Stimulated activated CD4-positive, alpha-beta T cell treated with anti-CD3 and anti-CD28 coated beads, Interleukin-1b, Interleukin-23, amount 100 ng/mL, for 48 hours (primary cell): ENCODE results near the gene CTXN2.

Source experiments
- DNase-seq: peaks from one replicate; pipeline ENCODE4 v3.0.0-alpha.2; 2020

CTXN2 gene

GRCh38 chr15:48191574-48192225 is at the start of gene CTXN2:
TSS of gene CTXN2 (plus strand) at chr15:48191665. CDS start at chr15:48201301, 9,636 bp downstream.
- no peak for DNase-seq

GRCh38 chr15:48143856-48144255 is 47.6 kb upstream of the CTXN2 start:
- no peak for DNase-seq

- DNase-seq = no peak
These were observed 46.6 kb upstream of the CTXN2 start for GRCh38 chr15:48144889-48145288.

- no peak for DNase-seq
These were observed 45.5 kb upstream of the CTXN2 start for GRCh38 chr15:48145923-48146322.

- no peak for DNase-seq
These were observed 44.1 kb upstream of the CTXN2 start for GRCh38 chr15:48147358-48147757.

GRCh38 chr15:48149858-48150257 is 41.6 kb upstream of the CTXN2 start:
- no peak for DNase-seq

GRCh38 chr15:48153526-48153925 is 37.9 kb upstream of the CTXN2 start:
- DNase-seq = no peak

- no peak for DNase-seq
These were observed 22.8 kb upstream of the CTXN2 start for GRCh38 chr15:48168616-48169015.

- DNase-seq = no peak
These were observed 20.5 kb upstream of the CTXN2 start for GRCh38 chr15:48170981-48171380.

- DNase-seq = no peak
These were observed 16.3 kb upstream of the CTXN2 start for GRCh38 chr15:48175126-48175525.

- no peak for DNase-seq
These were observed 15.4 kb upstream of the CTXN2 start for GRCh38 chr15:48176112-48176511.

- DNase-seq = no peak
These were observed 14.5 kb upstream of the CTXN2 start for GRCh38 chr15:48176957-48177356.

- no peak for DNase-seq
These were observed 14.1 kb upstream of the CTXN2 start for GRCh38 chr15:48177383-48177765.

- peak; percentile 80 for DNase-seq
These were observed 13.5 kb upstream of the CTXN2 start, which contains the start of gene MYEF2 for GRCh38 chr15:48177766-48178647. TSS of gene MYEF2 (minus strand) at chr15:48178295. CDS start at chr15:48178237, 58 bp downstream.

- DNase-seq = no peak
These were observed 12.9 kb upstream of the CTXN2 start for GRCh38 chr15:48178648-48178931.

- no peak for DNase-seq
These were observed 8.7 kb upstream of the CTXN2 start for GRCh38 chr15:48182749-48183148.

GRCh38 chr15:48185529-48185928 is 5.9 kb upstream of the CTXN2 start:
- DNase-seq = no peak

GRCh38 chr15:48186271-48186670 is 5.2 kb upstream of the CTXN2 start:
- DNase-seq = no peak

- peak; percentile 27 for DNase-seq
These were observed 412 bp upstream of the CTXN2 start for GRCh38 chr15:48190932-48191573.

- no peak for DNase-seq
These were observed 10.6 kb downstream of the CTXN2 start for GRCh38 chr15:48202068-48202467.

GRCh38 chr15:48205981-48206380 is 14.5 kb downstream of the CTXN2 start, which contains the start of gene SLC12A1:
TSS of gene SLC12A1 (plus strand) at chr15:48206302. CDS start at chr15:48207720, 1,418 bp downstream.
- DNase-seq = no peak

GRCh38 chr15:48221261-48221660 is 29.8 kb downstream of the CTXN2 start:
- DNase-seq = no peak

GRCh38 chr15:48221885-48222284 is 30.4 kb downstream of the CTXN2 start:
- no peak for DNase-seq

- no peak for DNase-seq
These were observed 31.2 kb downstream of the CTXN2 start for GRCh38 chr15:48222627-48223026.
